ENCODE measurements around the gene SLC45A3.

The SLC45A3 gene

DNA sequence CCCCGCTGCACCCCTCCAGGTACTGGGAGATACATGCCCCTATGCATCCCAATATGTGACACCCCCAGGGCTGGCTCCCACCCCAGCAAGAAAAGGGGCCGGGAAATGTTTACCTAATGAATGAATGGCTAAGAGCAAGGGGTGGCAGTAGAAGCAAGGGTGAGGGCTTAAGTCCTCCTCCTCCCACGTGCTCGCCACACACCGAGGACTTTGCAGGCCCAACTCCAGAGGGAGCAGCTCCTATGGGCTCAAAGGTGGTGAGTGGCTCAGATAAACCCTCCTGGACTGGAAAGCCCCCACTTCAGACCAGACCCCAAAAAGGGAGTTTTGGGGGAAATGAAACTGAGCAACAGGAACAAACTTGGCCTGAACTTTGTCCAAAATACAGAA is 11.4 kb downstream of the SLC45A3 start:
- Histone ChIP-seq H3K9me3 (ENCODE audit: control insufficient read depth, insufficient read depth, low read depth, low read length) (no peaks in the 10 kb centered on the region), H3K27ac (ENCODE audit: extremely low read depth, low read depth, low read length) (no peak overlapping the region), H3K36me3 (ENCODE audit: control insufficient read depth in 2 of 2, insufficient read depth in 1 of 2, low read length in 2 of 2) (peaks cover 0 to 7% of the 10 kb centered on the region in 2 experiments; a peak in 1 of 3 replicates), H3K4me1 (ENCODE audit: control insufficient read depth, insufficient read depth, low read length) (no peaks in the 10 kb centered on the region), H3K4me3 (ENCODE audit: low read depth, low read length) (no peak overlapping the region)
- POLR2A ChIA-PET = no interaction called here
- TF ChIP-seq ZNF623 (tag by site-specific recombination; IDR thresholded peaks at IDR 0.05) = no peak
- TF ChIP-seq, protein P1, sequence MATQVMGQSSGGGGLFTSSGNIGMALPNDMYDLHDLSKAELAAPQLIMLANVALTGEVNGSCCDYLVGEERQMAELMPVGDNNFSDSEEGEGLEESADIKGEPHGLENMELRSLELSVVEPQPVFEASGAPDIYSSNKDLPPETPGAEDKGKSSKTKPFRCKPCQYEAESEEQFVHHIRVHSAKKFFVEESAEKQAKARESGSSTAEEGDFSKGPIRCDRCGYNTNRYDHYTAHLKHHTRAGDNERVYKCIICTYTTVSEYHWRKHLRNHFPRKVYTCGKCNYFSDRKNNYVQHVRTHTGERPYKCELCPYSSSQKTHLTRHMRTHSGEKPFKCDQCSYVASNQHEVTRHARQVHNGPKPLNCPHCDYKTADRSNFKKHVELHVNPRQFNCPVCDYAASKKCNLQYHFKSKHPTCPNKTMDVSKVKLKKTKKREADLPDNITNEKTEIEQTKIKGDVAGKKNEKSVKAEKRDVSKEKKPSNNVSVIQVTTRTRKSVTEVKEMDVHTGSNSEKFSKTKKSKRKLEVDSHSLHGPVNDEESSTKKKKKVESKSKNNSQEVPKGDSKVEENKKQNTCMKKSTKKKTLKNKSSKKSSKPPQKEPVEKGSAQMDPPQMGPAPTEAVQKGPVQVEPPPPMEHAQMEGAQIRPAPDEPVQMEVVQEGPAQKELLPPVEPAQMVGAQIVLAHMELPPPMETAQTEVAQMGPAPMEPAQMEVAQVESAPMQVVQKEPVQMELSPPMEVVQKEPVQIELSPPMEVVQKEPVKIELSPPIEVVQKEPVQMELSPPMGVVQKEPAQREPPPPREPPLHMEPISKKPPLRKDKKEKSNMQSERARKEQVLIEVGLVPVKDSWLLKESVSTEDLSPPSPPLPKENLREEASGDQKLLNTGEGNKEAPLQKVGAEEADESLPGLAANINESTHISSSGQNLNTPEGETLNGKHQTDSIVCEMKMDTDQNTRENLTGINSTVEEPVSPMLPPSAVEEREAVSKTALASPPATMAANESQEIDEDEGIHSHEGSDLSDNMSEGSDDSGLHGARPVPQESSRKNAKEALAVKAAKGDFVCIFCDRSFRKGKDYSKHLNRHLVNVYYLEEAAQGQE (tag by site-specific recombination; IDR thresholded peaks at IDR 0.05) = no peak
- no peak for TF ChIP-seq ZNF670 (tag by site-specific recombination; IDR thresholded peaks at IDR 0.05; ENCODE audit: low read depth)
- no peak for TF ChIP-seq ZNF24 (tag by site-specific recombination; IDR thresholded peaks at IDR 0.05)
- no peak for TF ChIP-seq ZNF2 (tag by site-specific recombination; IDR thresholded peaks at IDR 0.05)
- TF ChIP-seq ZSCAN23 (tag by site-specific recombination; IDR thresholded peaks at IDR 0.05) = no peak
- TF ChIP-seq ZNF473 (tag by site-specific recombination; IDR thresholded peaks at IDR 0.05) = no peak
- TF ChIP-seq, protein P2, sequence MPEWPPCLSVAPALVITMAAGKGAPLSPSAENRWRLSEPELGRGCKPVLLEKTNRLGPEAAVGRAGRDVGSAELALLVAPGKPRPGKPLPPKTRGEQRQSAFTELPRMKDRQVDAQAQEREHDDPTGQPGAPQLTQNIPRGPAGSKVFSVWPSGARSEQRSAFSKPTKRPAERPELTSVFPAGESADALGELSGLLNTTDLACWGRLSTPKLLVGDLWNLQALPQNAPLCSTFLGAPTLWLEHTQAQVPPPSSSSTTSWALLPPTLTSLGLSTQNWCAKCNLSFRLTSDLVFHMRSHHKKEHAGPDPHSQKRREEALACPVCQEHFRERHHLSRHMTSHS (tag by site-specific recombination; IDR thresholded peaks at IDR 0.05) = no peak
- TF ChIP-seq SP2 (tag by site-specific recombination; IDR thresholded peaks at IDR 0.05) = no peak
- CTCF ChIA-PET = interaction anchor here (0.6 to 6.0 kb wide), 3 partner anchors 10 to 311 kb away, joined by 3 to 47 read pairs (median 17); no protein-coding TSS in a partner anchor

DNA sequence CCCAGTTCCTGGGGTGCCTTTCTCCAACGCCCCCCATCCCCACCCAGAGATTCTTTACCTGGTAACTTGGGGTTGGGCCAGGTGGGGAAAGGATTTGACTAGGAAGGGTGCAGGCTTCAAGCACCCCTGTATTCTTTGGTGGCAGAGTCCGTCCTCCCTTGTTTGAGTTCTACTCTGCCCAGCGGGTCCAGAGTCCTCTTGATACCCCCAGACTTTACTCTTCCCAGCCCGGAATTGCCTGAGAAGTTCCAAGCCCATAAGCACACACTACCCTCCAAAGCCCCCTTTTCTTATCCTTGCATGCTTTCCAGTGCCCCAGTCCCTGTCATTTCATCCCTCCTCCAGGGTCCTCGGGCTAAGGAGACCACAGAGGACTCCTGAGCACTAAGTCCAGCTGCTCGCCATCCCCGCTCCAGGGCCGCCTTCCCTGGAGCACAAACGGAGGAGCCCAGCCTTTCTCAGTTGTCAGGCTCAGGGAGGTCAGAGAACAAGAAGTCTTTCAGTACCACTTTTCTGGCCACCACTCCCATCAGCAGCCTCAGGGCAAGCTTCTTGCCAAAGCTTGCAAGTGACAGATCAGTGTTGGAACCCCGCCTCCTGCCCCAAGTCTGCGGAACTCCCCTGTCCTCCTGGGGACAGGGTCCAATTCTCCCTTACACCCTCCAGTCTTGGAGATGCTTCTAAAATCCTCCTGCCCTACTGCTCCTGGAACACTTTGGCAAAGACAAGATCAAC is 12.2 kb downstream of the SLC45A3 start:
- no peak for TF ChIP-seq KLF16 (tag by site-specific recombination; IDR thresholded peaks at IDR 0.05)
- TF ChIP-seq ZNF585B (tag by site-specific recombination; IDR thresholded peaks at IDR 0.05) = no peak
- TF ChIP-seq, protein P3, sequence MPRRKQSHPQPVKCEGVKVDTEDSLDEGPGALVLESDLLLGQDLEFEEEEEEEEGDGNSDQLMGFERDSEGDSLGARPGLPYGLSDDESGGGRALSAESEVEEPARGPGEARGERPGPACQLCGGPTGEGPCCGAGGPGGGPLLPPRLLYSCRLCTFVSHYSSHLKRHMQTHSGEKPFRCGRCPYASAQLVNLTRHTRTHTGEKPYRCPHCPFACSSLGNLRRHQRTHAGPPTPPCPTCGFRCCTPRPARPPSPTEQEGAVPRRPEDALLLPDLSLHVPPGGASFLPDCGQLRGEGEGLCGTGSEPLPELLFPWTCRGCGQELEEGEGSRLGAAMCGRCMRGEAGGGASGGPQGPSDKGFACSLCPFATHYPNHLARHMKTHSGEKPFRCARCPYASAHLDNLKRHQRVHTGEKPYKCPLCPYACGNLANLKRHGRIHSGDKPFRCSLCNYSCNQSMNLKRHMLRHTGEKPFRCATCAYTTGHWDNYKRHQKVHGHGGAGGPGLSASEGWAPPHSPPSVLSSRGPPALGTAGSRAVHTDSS (tag by site-specific recombination; IDR thresholded peaks at IDR 0.05) = no peak
- no peak for TF ChIP-seq ZNF514 (tag by site-specific recombination; IDR thresholded peaks at IDR 0.05)
- TF ChIP-seq, protein P4, sequence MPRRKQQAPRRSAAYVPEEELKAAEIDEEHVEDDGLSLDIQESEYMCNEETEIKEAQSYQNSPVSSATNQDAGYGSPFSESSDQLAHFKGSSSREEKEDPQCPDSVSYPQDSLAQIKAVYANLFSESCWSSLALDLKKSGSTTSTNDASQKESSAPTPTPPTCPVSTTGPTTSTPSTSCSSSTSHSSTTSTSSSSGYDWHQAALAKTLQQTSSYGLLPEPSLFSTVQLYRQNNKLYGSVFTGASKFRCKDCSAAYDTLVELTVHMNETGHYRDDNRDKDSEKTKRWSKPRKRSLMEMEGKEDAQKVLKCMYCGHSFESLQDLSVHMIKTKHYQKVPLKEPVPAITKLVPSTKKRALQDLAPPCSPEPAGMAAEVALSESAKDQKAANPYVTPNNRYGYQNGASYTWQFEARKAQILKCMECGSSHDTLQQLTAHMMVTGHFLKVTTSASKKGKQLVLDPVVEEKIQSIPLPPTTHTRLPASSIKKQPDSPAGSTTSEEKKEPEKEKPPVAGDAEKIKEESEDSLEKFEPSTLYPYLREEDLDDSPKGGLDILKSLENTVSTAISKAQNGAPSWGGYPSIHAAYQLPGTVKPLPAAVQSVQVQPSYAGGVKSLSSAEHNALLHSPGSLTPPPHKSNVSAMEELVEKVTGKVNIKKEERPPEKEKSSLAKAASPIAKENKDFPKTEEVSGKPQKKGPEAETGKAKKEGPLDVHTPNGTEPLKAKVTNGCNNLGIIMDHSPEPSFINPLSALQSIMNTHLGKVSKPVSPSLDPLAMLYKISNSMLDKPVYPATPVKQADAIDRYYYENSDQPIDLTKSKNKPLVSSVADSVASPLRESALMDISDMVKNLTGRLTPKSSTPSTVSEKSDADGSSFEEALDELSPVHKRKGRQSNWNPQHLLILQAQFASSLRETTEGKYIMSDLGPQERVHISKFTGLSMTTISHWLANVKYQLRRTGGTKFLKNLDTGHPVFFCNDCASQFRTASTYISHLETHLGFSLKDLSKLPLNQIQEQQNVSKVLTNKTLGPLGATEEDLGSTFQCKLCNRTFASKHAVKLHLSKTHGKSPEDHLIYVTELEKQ (tag by site-specific recombination; IDR thresholded peaks at IDR 0.05; ENCODE audit: borderline replicate concordance) = no peak
- no peak for TF ChIP-seq ZNF354C (tag by site-specific recombination; IDR thresholded peaks at IDR 0.05; ENCODE audit: borderline replicate concordance, low read depth)
- no peak for TF ChIP-seq ZNF274 (IDR thresholded peaks at IDR 0.05; ENCODE audit: low read length)
- TF ChIP-seq ZNF274 (tag by site-specific recombination; IDR thresholded peaks at IDR 0.05; ENCODE audit: borderline replicate concordance) = no peak
- TF ChIP-seq SP3 (tag by site-specific recombination; IDR thresholded peaks at IDR 0.05) = no peak
- TF ChIP-seq, protein P5, sequence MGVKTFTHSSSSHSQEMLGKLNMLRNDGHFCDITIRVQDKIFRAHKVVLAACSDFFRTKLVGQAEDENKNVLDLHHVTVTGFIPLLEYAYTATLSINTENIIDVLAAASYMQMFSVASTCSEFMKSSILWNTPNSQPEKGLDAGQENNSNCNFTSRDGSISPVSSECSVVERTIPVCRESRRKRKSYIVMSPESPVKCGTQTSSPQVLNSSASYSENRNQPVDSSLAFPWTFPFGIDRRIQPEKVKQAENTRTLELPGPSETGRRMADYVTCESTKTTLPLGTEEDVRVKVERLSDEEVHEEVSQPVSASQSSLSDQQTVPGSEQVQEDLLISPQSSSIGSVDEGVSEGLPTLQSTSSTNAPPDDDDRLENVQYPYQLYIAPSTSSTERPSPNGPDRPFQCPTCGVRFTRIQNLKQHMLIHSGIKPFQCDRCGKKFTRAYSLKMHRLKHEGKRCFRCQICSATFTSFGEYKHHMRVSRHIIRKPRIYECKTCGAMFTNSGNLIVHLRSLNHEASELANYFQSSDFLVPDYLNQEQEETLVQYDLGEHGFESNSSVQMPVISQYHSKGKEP (tag by site-specific recombination; IDR thresholded peaks at IDR 0.05) = no peak
- no peak for TF ChIP-seq ZNF610 (tag by site-specific recombination; IDR thresholded peaks at IDR 0.05; ENCODE audit: borderline replicate concordance)
- TF ChIP-seq, protein P6, sequence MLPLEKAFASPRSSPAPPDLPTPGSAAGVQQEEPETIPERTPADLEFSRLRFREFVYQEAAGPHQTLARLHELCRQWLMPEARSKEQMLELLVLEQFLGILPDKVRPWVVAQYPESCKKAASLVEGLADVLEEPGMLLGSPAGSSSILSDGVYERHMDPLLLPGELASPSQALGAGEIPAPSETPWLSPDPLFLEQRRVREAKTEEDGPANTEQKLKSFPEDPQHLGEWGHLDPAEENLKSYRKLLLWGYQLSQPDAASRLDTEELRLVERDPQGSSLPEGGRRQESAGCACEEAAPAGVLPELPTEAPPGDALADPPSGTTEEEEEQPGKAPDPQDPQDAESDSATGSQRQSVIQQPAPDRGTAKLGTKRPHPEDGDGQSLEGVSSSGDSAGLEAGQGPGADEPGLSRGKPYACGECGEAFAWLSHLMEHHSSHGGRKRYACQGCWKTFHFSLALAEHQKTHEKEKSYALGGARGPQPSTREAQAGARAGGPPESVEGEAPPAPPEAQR (tag by site-specific recombination; IDR thresholded peaks at IDR 0.05) = no peak
- no peaks in the 10 kb centered on the region for H3K9me3 ChIP-seq (ENCODE audit: control insufficient read depth, insufficient read depth, low read depth, low read length)
- no peak overlapping the region for H3K4me3 ChIP-seq (ENCODE audit: low read depth, low read length)
- no peaks in the 10 kb centered on the region for H3K4me1 ChIP-seq (ENCODE audit: control insufficient read depth, insufficient read depth, low read length)
- H3K27ac ChIP-seq (ENCODE audit: extremely low read depth, low read depth, low read length) = no peak overlapping the region
- POLR2A ChIA-PET = interaction anchor here (0.5 kb wide), 1 partner anchor 10 kb away, joined by 9 read pairs; no protein-coding TSS in a partner anchor
- CTCF ChIA-PET = interaction anchor here (1.9 to 6.0 kb wide), 3 partner anchors 9 to 76 kb away, joined by 4 to 47 read pairs (median 17); no protein-coding TSS in a partner anchor
- peaks cover 0 to 16% of the 10 kb centered on the region in 2 experiments; a peak in 1 of 3 replicates for H3K36me3 ChIP-seq (ENCODE audit: control insufficient read depth in 2 of 2, insufficient read depth in 1 of 2, low read length in 2 of 2)
